Activated CD4-positive, alpha-beta T cell treated with anti-CD3 and anti-CD28 coated beads for 1 hour (primary cell): Measurements from ENCODE around the gene OSGEPL1.
"Not testable (repeated sequence)": the region's sequence is repeated elsewhere in the genome, so short reads cannot be mapped to it uniquely, and the experiment has no call there.

ENCODE experiments used
- DNase-seq: peaks from one replicate; pipeline ENCODE4 v3.0.0-alpha.2; 2020

The OSGEPL1 gene

GRCh38 chr2:189726849-189727248 lies 35.7 kb downstream of the OSGEPL1 start:
- no peak for DNase-seq

DNA sequence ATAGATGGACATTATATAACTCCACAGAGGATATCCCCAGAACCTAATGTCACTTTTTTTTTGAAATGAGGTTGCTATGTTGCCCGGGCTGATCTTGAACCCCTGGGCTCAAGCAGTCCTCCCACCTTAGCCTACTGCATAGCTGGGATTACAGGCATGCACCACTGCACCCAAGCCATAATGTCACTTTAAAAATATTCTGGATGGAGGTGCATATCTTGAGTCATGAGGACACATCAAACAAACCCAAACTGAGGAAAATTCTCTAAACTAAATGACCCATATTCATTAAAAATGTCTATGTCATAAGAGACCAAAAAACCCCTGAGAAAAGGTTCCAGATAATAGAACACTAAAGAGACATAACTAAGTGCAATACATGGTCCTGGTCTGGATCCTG lies 36.3 kb downstream of the OSGEPL1 start:
- no peak for DNase-seq

DNA sequence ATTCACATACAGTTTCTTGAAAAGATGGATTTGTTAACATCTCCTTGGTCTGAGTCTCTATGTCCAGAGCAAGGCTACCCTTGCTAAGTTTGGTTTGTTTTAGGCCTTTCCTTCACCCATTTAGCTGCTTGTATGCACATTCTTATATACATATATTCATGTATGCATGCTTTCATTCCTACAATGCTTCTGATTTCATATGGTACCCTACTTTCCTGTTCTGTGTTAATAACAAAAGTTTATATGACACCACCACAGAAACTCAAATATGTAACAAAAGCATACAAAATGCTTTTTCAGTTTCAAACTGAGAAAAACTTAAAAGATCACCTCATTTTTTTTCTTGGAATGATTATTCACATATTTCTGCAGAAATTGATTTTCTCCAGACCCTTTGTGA lies 39.4 kb downstream of the OSGEPL1 start:
- no peak for DNase-seq

DNA sequence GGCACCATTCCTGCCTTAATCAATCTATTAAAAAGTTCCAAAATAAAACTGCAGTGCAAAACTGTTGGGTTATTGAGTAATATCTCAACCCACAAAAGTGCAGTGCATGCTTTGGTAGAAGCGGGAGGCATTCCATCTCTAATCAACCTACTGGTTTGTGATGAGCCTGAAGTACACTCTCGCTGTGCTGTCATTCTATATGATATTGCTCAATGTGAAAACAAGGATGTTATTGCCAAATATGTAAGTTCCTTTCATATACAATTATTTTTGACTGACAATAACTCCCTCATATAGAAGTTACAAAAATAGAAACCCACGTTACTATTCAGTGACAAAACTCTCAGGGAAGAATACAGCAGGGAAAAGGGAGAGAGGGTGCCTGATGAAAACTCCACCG lies 43.0 kb downstream of the OSGEPL1 start:
- no peak for DNase-seq

GRCh38 chr2:189717593-189717992 lies 45.0 kb downstream of the OSGEPL1 start:
- DNase-seq = not testable (repeated sequence)

GRCh38 chr2:189709501-189710221 lies 52.9 kb downstream of the OSGEPL1 start:
- no peak for DNase-seq

GRCh38 chr2:189702071-189702470 lies 60.5 kb downstream of the OSGEPL1 start:
- DNase-seq = no peak

DNA sequence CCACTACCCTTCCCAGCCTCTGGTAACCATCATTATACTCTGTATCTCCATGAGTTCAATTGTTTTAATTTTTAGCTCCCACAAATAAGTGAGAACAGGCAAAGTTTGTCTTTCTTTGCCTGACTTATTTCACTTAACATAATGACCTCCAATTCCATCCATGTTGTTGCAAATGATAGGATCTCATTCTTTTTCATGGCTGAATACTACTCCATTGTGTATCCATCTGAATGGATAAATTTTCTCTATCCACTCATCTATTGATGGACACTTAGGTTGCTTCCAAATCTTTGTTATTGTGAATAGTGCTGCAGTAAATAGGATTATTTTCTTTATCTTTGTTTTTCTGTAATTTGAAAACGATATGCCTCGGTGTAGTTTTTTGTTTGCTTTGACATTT lies 61.9 kb downstream of the OSGEPL1 start:
- no peak for DNase-seq

GRCh38 chr2:189698020-189698887 lies 64.3 kb downstream of the OSGEPL1 start:
- DNase-seq = no peak
